Measurements from ENCODE around the gene ZRANB3.

The ZRANB3 gene

GRCh38 chr2:135238651-135239050 is 292.4 kb downstream of the ZRANB3 start:
- Mint-ChIP-seq H3K36me3 (ENCODE audit: low read depth) (no peaks in the 10 kb centered on the region), H3K27ac (no peak overlapping the region), H3K9me3 (peaks cover 4% of the 10 kb centered on the region), H3K4me3 (no peak overlapping the region), H3K4me1 (ENCODE audit: low read depth) (peaks cover 5% of the 10 kb centered on the region), H3K27me3 (ENCODE audit: low read depth) (no peaks in the 10 kb centered on the region)
- no peak for DNase-seq (ENCODE audit: low spot score)

GRCh38 chr2:135230150-135230549 is 300.9 kb downstream of the ZRANB3 start:
- no peak for DNase-seq (ENCODE audit: low spot score)
- H3K4me1 Mint-ChIP-seq (ENCODE audit: low read depth): no peaks in the 10 kb centered on the region
- H3K27ac Mint-ChIP-seq: no peak overlapping the region
- no peaks in the 10 kb centered on the region for H3K9me3 Mint-ChIP-seq
- H3K27me3 Mint-ChIP-seq (ENCODE audit: low read depth): no peaks in the 10 kb centered on the region
- peaks cover 2% of the 10 kb centered on the region for H3K36me3 Mint-ChIP-seq (ENCODE audit: low read depth)
- H3K4me3 Mint-ChIP-seq: no peak overlapping the region

DNA sequence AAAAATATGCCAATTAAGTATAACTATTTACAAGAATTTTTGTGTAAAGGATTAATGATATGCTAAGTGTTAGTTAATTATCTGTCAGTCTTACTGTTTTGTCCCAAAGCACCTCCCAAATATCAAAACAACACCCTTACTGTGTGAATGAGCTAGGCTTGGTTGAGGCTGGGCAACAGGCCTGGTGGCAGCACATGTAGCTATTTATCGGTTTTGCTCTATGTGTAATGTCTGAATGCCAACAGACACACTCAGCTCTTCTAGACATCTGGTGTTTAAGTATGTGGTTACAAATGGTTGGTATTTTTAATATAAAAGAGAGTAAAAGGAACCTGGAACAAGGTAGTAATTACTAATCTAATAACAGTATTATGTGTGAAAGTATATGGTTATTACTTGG is 303.6 kb downstream of the ZRANB3 start:
- Mint-ChIP-seq H3K9me3 (no peaks in the 10 kb centered on the region), H3K27me3 (ENCODE audit: low read depth) (no peaks in the 10 kb centered on the region), H3K36me3 (ENCODE audit: low read depth) (peaks cover 2% of the 10 kb centered on the region), H3K27ac (no peak overlapping the region), H3K4me3 (no peak overlapping the region), H3K4me1 (ENCODE audit: low read depth) (no peaks in the 10 kb centered on the region)
- no peak for DNase-seq (ENCODE audit: low spot score)

DNA sequence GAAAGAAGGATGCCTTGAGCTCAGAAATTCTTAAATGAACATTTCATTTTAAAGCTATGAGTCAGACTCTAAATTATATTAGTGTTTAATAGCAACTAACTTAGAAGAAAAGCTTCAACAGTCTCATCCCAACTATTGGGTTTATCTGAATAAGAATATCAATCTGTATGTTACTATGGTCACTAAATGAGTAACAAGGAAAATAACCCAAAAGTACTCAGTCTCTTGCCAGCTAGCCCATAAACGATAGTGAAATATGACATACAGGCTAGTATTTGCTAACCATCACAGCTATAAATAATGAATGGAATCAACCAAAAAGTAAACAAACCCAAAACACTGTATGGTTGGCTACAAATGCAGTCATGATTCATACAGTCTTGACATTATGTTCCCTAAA is 304.1 kb downstream of the ZRANB3 start:
- H3K4me1 Mint-ChIP-seq (ENCODE audit: low read depth): no peaks in the 10 kb centered on the region
- peaks cover 2% of the 10 kb centered on the region for H3K36me3 Mint-ChIP-seq (ENCODE audit: low read depth)
- H3K27me3 Mint-ChIP-seq (ENCODE audit: low read depth): no peaks in the 10 kb centered on the region
- no peak for DNase-seq (ENCODE audit: low spot score)
- H3K27ac Mint-ChIP-seq: no peak overlapping the region
- H3K4me3 Mint-ChIP-seq: no peak overlapping the region
- H3K9me3 Mint-ChIP-seq: no peaks in the 10 kb centered on the region

DNA sequence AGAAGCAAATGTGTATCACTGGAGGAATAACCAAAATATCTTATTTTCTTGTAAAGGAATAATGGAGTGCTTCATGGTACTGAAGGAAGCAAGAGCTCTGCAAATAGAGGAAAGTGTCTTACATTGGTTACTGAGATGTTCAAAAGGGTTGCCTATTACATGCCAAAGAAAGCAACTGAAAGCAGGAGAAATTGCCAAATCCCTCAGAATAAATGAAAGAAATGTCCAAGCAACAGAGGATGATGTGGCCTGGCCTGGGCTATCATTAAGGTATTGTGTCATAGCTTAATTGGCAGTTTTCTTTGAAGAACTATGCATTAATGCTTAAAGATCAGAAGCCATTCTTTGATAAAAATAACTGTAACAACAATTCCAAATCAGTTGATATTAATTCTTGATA is 305.2 kb downstream of the ZRANB3 start:
- no peaks in the 10 kb centered on the region for H3K4me1 Mint-ChIP-seq (ENCODE audit: low read depth)
- H3K27me3 Mint-ChIP-seq (ENCODE audit: low read depth): no peaks in the 10 kb centered on the region
- no peak for DNase-seq (ENCODE audit: low spot score)
- H3K27ac Mint-ChIP-seq: no peak overlapping the region
- H3K36me3 Mint-ChIP-seq (ENCODE audit: low read depth): peaks cover 2% of the 10 kb centered on the region
- no peak overlapping the region for H3K4me3 Mint-ChIP-seq
- H3K9me3 Mint-ChIP-seq: no peaks in the 10 kb centered on the region

GRCh38 chr2:135219226-135219625 is 311.8 kb downstream of the ZRANB3 start:
- H3K4me1 Mint-ChIP-seq (ENCODE audit: low read depth): no peaks in the 10 kb centered on the region
- H3K4me3 Mint-ChIP-seq: no peak overlapping the region
- no peak overlapping the region for H3K27ac Mint-ChIP-seq
- no peaks in the 10 kb centered on the region for H3K36me3 Mint-ChIP-seq (ENCODE audit: low read depth)
- DNase-seq (ENCODE audit: low spot score): no peak
- no peaks in the 10 kb centered on the region for H3K27me3 Mint-ChIP-seq (ENCODE audit: low read depth)
- H3K9me3 Mint-ChIP-seq: no peaks in the 10 kb centered on the region

DNA sequence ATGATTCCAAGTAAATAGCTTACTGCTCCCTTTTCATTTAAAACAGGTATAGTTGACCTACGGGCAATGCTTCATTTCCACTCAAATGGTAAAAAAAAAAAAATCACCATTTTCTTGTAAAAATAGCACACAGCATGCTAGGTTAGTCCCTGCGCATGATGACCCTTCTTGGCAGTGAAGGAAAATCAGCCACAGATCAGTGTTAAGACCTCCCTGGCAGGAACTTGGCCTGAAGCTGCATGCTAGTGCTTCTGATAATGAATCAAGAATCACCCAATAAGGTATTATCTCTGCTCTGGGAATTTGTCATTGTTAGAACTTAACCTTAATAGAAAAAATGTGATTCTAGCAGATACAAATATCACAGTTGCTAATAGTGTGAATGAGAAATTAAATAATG is 312.6 kb downstream of the ZRANB3 start:
- Mint-ChIP-seq H3K27ac (no peak overlapping the region), H3K27me3 (ENCODE audit: low read depth) (no peaks in the 10 kb centered on the region), H3K36me3 (ENCODE audit: low read depth) (no peaks in the 10 kb centered on the region), H3K4me1 (ENCODE audit: low read depth) (no peaks in the 10 kb centered on the region), H3K9me3 (no peaks in the 10 kb centered on the region), H3K4me3 (no peak overlapping the region)
- DNase-seq (ENCODE audit: low spot score): no peak

GRCh38 chr2:135212757-135213156 is 318.3 kb downstream of the ZRANB3 start:
- H3K4me1 Mint-ChIP-seq (ENCODE audit: low read depth): no peaks in the 10 kb centered on the region
- H3K36me3 Mint-ChIP-seq (ENCODE audit: low read depth): no peaks in the 10 kb centered on the region
- no peaks in the 10 kb centered on the region for H3K9me3 Mint-ChIP-seq
- no peak for DNase-seq (ENCODE audit: low spot score)
- no peak overlapping the region for H3K27ac Mint-ChIP-seq
- H3K4me3 Mint-ChIP-seq: no peak overlapping the region
- no peaks in the 10 kb centered on the region for H3K27me3 Mint-ChIP-seq (ENCODE audit: low read depth)

DNA sequence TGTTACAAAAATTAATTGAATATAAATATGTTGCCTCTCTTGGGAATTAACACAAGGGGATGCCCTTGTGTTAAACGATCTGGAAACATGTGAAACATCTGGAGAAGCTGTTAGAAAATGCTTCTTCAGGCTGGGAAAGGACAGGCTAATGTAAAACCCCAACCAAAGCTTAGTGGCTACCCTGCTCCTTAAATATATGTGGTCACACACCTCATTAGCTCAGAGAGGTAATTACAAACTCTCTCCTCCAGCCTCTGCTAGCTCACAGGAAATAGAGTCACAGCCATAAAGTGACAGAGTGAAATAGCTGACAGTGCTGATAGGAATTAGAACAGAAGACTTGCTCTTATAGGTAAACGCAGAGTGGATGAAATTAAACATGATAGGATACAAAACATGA is 323.0 kb downstream of the ZRANB3 start:
- Mint-ChIP-seq H3K36me3 (ENCODE audit: low read depth) (no peaks in the 10 kb centered on the region), H3K4me1 (ENCODE audit: low read depth) (no peaks in the 10 kb centered on the region), H3K27ac (no peak overlapping the region), H3K9me3 (no peaks in the 10 kb centered on the region), H3K4me3 (no peak overlapping the region), H3K27me3 (ENCODE audit: low read depth) (no peaks in the 10 kb centered on the region)
- DNase-seq (ENCODE audit: low spot score): no peak

- Mint-ChIP-seq H3K9me3 (no peaks in the 10 kb centered on the region), H3K27me3 (ENCODE audit: low read depth) (no peaks in the 10 kb centered on the region), H3K4me3 (no peak overlapping the region), H3K36me3 (ENCODE audit: low read depth) (no peaks in the 10 kb centered on the region), H3K27ac (no peak overlapping the region), H3K4me1 (ENCODE audit: low read depth) (no peaks in the 10 kb centered on the region)
- no peak for DNase-seq (ENCODE audit: low spot score)
Measured at GRCh38 chr2:135203944-135204343, 327.1 kb downstream of the ZRANB3 start.

DNA sequence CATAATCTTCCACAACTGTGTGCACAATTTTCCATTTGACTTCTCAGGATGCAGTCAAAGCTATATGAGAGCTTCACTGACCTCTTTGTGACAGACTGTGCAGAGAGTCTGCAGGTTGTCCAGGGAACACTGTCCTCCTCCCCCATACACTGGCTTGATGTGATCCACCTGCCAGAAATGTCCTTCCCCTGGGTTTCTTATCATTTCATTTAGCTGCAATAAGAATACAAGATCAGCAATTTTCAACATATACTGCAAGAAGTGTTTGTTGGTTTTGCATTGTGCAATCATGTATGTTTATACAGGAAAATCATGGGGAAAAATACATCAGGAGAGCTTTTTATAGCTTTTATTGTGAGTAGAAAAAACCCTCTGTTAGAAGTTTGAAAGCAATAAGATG is 328.3 kb downstream of the ZRANB3 start:
- Mint-ChIP-seq H3K9me3 (no peaks in the 10 kb centered on the region), H3K27me3 (ENCODE audit: low read depth) (no peaks in the 10 kb centered on the region), H3K4me3 (no peak overlapping the region), H3K36me3 (ENCODE audit: low read depth) (no peaks in the 10 kb centered on the region), H3K27ac (no peak overlapping the region), H3K4me1 (ENCODE audit: low read depth) (no peaks in the 10 kb centered on the region)
- no peak for DNase-seq (ENCODE audit: low spot score)

DNA sequence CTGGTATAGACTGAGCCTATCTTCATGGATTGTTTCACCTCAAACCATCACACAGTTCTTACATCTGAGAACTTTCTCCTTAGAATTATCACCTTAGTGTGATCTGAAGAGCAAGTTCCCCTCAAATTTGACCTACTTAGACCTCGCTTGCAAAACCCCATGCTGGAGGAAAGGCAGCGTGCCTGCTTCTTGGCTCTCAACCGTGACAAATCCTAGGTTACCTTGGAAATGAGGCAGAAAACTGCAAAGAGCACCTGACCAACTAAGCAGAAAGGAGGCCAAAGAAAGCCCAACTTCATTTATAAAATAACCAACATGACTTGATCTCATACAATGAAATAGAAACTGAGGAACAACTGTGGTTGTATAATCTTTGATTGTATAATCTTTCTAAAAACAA is 332.5 kb downstream of the ZRANB3 start:
- DNase-seq (ENCODE audit: low spot score): no peak
- Mint-ChIP-seq H3K36me3 (ENCODE audit: low read depth) (no peaks in the 10 kb centered on the region), H3K27ac (no peak overlapping the region), H3K4me3 (no peak overlapping the region), H3K27me3 (ENCODE audit: low read depth) (no peaks in the 10 kb centered on the region), H3K9me3 (peaks cover 5% of the 10 kb centered on the region), H3K4me1 (ENCODE audit: low read depth) (no peaks in the 10 kb centered on the region)

- H3K9me3 Mint-ChIP-seq: peaks cover 23% of the 10 kb centered on the region
- no peak for DNase-seq (ENCODE audit: low spot score)
- H3K27ac Mint-ChIP-seq: no peak overlapping the region
- no peaks in the 10 kb centered on the region for H3K4me1 Mint-ChIP-seq (ENCODE audit: low read depth)
- no peak overlapping the region for H3K4me3 Mint-ChIP-seq
- peaks cover 4% of the 10 kb centered on the region for H3K36me3 Mint-ChIP-seq (ENCODE audit: low read depth)
- H3K27me3 Mint-ChIP-seq (ENCODE audit: low read depth): no peaks in the 10 kb centered on the region
Measured at GRCh38 chr2:135190799-135191198, 340.2 kb downstream of the ZRANB3 start.

- Mint-ChIP-seq H3K27ac (no peak overlapping the region), H3K9me3 (peaks cover 21% of the 10 kb centered on the region), H3K4me3 (no peak overlapping the region), H3K27me3 (ENCODE audit: low read depth) (no peaks in the 10 kb centered on the region), H3K36me3 (ENCODE audit: low read depth) (peaks cover 4% of the 10 kb centered on the region), H3K4me1 (ENCODE audit: low read depth) (no peaks in the 10 kb centered on the region)
- DNase-seq (ENCODE audit: low spot score): no peak
Measured at GRCh38 chr2:135189148-135189547, 341.9 kb downstream of the ZRANB3 start.

GRCh38 chr2:135187270-135187669 is 343.7 kb downstream of the ZRANB3 start:
- DNase-seq (ENCODE audit: low spot score): no peak
- Mint-ChIP-seq H3K27me3 (ENCODE audit: low read depth) (no peaks in the 10 kb centered on the region), H3K36me3 (ENCODE audit: low read depth) (peaks cover 4% of the 10 kb centered on the region), H3K9me3 (peaks cover 11% of the 10 kb centered on the region), H3K4me1 (ENCODE audit: low read depth) (no peaks in the 10 kb centered on the region), H3K4me3 (no peak overlapping the region), H3K27ac (no peak overlapping the region)

All from T-helper 2 cell treated with Interferon-gamma antibody and Interleukin-4, amounts not matched to agents 5 μg/mL and 100 μg/mL, for 36 hours (primary cell).